A204.1 (cell line): ENCODE results near the gene COCH.
"Not testable (repeated sequence)": the region's sequence is repeated elsewhere in the genome, so short reads cannot be mapped to it uniquely, and the experiment has no call there.

ENCODE experiments used
- FAIRE-seq: peaks from 2 replicates; lab custom pipeline; 2012; peaks lifted over from hg19 to GRCh38; lab: Jason Lieb, UNC

Gene COCH

GRCh38 chr14:30875788-30876053 lies 1.4 kb downstream of the COCH start:
- no peak for FAIRE-seq

- FAIRE-seq, result no peak
These were observed 2.3 kb downstream of the COCH start for GRCh38 chr14:30876692-30877091.

- FAIRE-seq, result no peak
These were observed 8.1 kb downstream of the COCH start for GRCh38 chr14:30882431-30882830.

GRCh38 chr14:30883508-30884294 lies 9.3 kb downstream of the COCH start:
- no peak for FAIRE-seq

GRCh38 chr14:30884901-30885300 lies 10.5 kb downstream of the COCH start:
- FAIRE-seq, result no peak

GRCh38 chr14:30885840-30886740 lies 11.7 kb downstream of the COCH start:
- FAIRE-seq, result no peak

- FAIRE-seq, result no peak
These were observed 14.3 kb downstream of the COCH start for GRCh38 chr14:30888480-30889243.

GRCh38 chr14:30889244-30889594 lies 14.9 kb downstream of the COCH start:
- no peak for FAIRE-seq

GRCh38 chr14:30893819-30894218 lies 19.5 kb downstream of the COCH start:
- no peak for FAIRE-seq

- FAIRE-seq, result no peak
These were observed 20.7 kb downstream of the COCH start for GRCh38 chr14:30894923-30895515.

- no peak for FAIRE-seq
These were observed 22.1 kb downstream of the COCH start for GRCh38 chr14:30896435-30896834.

GRCh38 chr14:30897121-30897520 lies 22.8 kb downstream of the COCH start:
- FAIRE-seq, result not testable (repeated sequence)

GRCh38 chr14:30903285-30904124 lies 29.1 kb downstream of the COCH start:
- FAIRE-seq, result no peak

- peak; percentile 94 for FAIRE-seq
These were observed 32.6 kb downstream of the COCH start for GRCh38 chr14:30906752-30907658.

GRCh38 chr14:30907659-30908057 lies 33.3 kb downstream of the COCH start:
- FAIRE-seq, result no peak

GRCh38 chr14:30908826-30909225 lies 34.5 kb downstream of the COCH start:
- no peak for FAIRE-seq

GRCh38 chr14:30914812-30915211 lies 40.5 kb downstream of the COCH start:
- FAIRE-seq, result peak; percentile 23

GRCh38 chr14:30915596-30915995 lies 41.2 kb downstream of the COCH start:
- FAIRE-seq, result peak; percentile 66

GRCh38 chr14:30921305-30921704 lies 46.9 kb downstream of the COCH start:
- no peak for FAIRE-seq

- FAIRE-seq, result no peak
These were observed 47.4 kb downstream of the COCH start for GRCh38 chr14:30921788-30922187.

- no peak for FAIRE-seq
These were observed 50.9 kb downstream of the COCH start for GRCh38 chr14:30925254-30925653.
